SK-N-DZ (cell line): Measurements from ENCODE around the gene SLC30A5.
"Not testable (repeated sequence)": the region's sequence is repeated elsewhere in the genome, so short reads cannot be mapped to it uniquely, and the experiment has no call there.

ENCODE experiments used
- DNase-seq: peaks from one replicate; pipeline ENCODE4 v3.0.0-alpha.2; 2015; ENCODE audit warnings: low spot score

SLC30A5 gene

DNA sequence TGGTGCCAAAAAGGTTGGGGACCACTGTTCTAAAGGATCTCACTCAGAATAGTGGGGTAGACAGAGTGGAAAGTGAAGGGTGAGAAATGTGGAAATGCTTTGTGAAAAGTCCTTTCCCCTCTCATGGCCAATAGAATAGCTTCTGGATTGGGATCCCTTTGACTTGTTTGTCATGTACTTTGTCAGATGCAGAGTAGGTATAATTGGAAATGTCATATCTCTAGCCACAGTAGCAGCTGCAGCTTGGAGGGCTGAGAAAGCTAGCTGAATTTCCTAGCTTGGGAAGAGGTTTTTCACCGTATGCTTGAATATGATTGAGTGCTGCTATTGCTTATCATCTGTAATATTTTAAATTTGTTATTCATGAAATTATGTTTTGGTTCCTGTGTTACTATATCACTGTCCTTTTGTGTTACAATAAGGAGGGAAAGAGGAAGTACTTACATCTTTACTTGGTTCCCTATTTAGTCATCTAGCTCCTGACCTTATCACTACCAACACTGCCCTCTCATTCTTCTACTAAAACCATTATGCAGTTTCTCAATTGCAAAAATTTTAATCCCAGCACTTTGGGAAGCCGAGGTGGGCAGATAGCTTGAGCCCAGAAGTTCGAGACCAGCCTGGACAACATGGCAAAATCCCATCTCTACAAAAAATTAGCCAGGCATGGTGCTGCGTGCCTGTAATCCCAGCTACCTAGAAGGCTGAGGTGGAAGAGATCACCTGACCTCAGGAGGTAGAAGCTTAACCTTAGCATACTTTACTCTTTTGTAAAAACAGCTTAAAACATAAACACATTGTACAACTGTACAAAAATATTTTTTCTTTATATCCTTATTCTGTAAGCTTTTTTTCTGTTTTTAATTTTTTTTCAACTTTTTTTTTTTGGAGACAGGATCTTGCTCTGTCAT is 12.4 kb downstream of the SLC30A5 start:
- DNase-seq = peak; percentile 48

DNA sequence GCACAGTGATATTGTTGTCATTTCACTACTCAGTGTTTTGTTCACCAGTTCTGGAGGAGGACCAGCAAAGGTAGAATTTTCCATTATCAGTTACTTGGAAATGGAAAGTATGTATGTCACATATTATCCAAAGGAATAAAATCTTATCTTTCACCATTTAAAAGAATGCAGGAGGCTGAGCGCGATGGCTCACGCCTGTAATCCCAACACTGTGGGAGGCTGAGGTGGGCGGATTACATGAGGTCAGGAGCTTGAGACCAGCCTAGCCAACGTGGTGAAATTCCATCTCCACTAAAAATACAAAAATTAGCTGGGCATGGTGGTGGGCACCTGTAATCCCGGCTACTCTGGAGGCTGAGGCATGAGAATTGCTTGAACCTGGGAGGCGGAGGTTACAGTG is 14.6 kb downstream of the SLC30A5 start:
- not testable (repeated sequence) for DNase-seq

DNA sequence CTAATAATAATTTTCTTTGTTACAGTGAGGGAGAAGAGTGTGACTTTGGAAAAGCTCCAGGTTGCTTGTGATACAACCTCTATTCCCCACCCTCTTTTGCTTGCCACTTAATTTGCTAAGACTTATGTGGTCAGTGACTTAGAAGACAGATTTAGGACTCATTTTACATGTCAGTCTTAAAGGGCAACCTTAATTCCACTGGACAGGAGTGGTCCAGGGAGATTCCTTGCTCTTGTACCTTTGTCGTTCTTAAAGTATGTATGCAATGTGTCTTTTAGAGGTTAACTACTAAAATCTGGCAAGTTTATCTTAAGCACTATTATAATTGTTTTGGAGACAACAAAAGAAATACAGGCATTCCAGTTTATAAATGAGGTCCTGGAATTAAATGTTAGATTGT is 20.0 kb downstream of the SLC30A5 start:
- DNase-seq = no peak

DNA sequence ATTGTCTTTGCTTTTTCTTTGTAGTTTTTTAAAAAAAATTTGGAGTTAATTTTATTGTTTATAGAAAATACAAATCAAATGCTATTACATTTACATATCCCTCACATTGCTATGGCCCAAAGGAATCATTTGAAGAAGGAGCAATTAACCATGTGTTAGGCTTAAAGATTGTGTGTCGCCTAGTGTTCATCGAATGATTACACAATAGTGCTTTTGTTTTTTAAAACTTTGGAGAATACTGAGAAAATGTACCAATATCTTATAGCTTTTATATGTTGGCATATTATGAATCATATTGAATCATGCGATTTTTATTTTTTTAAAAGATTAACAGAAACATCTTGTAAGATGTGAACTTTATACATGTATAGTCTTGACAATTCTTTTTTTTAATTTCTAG is 21.7 kb downstream of the SLC30A5 start:
- no peak for DNase-seq

DNA sequence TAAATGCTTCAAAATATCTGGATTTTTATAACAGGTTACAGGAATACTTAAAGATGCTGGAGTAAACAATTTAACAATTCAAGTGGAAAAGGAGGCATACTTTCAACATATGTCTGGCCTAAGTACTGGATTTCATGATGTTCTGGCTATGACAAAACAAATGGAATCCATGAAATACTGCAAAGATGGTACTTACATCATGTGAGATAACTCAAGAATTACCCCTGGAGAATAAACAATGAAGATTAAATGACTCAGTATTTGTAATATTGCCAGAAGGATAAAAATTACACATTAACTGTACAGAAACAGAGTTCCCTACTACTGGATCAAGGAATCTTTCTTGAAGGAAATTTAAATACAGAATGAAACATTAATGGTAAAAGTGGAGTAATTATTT is 35.6 kb downstream of the SLC30A5 start:
- DNase-seq = no peak

DNA sequence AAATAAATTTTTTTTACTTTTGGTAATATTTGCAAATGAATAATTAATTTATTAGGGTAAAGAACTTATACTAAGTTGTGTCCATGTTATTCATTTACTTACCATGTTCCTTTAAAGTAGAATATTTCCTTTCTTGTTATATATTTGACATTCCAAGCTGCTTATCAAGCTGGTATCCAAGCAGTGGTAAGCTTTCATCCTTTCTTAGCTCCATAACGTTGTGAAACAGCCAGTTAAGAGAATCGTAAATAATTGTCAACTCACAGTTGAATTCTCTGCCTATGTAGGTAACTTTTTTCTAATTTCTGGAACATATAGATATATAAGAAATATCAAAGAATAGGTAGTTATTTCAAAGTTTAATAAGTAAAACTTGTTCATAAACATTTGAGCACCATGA is 36.4 kb downstream of the SLC30A5 start:
- no peak for DNase-seq

DNA sequence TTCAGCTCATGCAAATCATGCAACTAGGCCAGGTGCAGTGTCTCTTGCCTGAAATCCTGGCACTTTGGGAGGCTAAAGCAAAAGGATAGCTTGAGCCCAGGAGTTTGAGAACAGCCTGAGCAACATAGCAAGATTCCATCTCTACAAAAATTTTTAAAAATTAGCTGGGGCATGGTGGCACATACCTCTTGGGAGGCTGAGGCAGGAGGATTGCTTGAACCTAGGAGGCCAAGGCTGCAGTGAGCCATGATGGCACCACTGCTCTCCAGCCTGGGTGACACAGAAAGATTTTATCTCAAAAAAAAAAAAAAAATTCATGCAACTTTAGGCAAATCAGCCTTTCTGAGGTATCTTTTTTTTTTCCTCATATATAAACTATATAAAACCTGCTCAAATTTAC is 37.5 kb downstream of the SLC30A5 start:
- no peak for DNase-seq

DNA sequence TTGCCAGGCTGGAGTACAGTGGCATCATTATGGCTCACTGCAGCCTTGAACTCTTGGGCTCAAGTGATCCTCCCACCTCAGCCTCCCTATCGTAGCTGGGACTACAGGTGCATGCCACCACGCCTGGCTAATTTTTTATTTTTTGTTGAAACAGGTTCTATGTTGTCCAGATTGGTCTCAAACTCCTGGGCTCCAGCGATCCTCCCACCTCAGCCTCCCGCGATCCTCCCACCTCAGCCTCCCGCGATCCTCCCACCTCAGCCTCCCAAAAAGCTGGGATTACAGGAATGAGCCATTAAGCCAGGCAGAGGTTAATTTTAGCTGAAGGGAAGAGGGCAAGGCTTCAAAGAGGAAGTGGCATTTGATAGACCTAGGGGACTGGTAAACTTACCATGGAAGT is 40.3 kb downstream of the SLC30A5 start:
- DNase-seq = no peak

DNA sequence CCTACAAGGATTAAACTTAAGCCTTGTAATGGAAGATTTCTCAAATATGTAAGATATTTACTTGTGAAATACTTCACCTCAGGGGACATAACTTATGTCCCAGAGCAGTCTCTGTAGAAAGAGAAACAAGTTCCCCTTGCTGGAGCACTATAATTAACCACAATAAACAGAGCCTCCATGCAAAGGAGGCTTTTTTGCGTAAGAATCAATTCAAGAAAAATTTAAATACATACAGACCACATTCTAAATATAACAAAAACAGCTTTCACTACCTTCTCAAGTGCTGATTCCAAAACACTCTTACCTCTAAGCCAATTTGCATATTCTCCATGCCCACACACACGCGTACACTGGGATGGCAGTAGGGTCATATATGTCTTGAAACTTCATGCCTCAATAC is 42.5 kb downstream of the SLC30A5 start:
- DNase-seq = no peak

DNA sequence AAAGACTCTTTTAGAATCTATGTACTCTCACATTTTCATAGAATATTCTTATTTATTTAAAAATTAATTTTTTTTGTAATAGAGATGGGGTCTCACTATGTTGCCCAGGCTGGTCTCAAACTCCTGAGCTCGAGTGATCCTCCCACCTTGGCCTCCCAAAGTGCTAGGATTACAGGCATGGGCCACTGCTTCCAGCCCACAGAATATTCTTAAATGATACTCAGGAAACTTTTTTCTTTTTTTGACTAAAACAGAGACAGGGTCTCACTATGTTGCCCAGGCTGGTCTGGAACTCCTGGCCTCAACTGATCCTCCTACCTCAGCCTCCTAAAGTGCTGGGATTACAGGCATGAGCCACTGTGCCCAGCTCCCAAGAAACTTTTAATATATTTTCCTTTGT is 43.4 kb downstream of the SLC30A5 start:
- DNase-seq = not testable (repeated sequence)

DNA sequence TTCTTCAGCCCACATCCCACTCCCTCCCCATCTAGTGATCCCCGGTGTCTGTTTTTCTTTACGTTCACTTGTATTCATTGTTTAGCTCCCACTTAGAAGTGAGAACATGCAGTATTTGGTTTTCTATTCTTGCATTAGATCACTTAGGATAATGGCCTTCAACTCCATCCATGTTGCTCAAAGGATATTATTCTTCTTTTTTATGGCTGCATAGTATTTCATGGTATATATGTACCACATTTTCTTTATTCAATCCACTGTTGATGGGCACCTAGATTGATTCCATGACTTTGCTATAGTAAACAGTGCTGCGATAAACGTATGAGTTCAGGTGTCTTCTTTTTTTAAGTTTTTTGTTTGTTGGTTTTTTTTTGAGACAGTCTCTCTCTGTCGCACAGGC is 44.0 kb downstream of the SLC30A5 start:
- DNase-seq = no peak

DNA sequence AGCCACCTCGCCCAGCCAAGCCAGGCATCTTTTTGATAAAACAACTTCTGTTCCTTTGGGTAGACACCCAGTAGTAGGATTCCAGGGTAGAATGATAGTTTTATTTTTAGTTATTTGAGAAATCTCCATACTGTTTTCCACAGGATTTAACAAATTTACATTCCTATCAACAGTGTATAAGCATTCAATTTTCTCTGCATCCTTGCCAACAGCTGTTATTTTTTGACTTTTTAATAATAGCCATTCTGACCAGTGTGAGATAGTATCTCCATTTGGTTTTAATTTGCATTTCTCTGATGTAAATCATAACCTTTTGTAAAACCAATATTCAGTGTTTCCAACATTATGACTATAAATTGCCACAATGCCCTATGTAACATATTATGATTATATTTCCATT is 45.0 kb downstream of the SLC30A5 start:
- DNase-seq = no peak

DNA sequence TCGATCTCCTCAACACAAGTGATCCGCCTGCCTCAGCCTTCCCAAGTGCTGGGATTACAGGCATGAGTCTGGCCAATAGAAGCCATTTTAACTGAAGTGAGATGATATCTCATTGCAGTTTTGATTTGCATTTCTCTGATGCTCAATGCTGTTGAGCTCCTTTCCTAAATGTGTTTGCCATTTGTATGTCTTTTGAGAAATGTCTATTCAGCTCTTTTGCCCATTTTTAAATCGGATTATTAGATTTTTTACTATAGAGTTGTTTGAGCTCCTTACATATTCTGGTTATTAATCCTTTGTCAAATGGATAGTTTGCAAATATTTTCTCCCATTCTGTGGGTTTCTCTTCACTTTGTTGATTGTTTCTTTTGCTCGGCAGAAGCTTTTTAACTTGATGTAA is 46.4 kb downstream of the SLC30A5 start:
- DNase-seq = not testable (repeated sequence)

DNA sequence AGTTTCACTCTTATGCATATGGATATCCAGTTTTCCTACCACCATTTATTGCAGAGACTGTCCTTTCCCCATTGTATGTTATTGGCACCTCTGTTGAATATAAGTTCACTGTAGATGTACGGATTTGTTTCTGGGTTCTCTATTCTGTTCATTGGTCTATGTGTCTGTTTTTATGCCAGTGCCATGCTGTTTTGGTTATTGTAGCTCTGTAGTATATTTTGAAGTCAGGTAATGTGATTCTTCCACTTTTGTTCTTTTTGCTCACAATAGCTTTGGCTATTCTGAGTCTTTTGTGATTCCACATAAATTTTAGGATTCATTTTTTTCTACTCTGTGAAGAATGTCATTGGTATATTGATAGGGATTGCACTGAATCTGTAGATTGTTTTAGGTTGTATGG is 47.0 kb downstream of the SLC30A5 start:
- DNase-seq = no peak

DNA sequence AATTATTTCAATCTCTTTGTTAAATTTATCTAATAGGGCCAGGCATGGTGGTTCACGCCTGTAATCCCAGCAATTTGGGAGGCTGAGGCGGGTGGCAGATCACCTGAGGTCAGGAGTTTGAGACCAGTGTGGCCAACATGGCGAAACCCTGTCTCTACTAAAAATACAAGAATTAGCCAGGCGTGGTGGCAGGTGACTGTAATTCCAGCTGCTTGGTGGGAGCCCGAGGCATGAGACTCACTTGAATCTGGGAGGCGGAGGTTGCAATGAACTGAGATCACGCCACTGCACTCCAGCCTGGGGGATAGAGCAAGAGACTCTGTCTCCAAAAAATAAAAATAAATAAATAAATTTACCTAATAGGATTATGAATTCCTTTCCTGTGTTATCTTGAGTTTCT is 54.8 kb downstream of the SLC30A5 start:
- not testable (repeated sequence) for DNase-seq

DNA sequence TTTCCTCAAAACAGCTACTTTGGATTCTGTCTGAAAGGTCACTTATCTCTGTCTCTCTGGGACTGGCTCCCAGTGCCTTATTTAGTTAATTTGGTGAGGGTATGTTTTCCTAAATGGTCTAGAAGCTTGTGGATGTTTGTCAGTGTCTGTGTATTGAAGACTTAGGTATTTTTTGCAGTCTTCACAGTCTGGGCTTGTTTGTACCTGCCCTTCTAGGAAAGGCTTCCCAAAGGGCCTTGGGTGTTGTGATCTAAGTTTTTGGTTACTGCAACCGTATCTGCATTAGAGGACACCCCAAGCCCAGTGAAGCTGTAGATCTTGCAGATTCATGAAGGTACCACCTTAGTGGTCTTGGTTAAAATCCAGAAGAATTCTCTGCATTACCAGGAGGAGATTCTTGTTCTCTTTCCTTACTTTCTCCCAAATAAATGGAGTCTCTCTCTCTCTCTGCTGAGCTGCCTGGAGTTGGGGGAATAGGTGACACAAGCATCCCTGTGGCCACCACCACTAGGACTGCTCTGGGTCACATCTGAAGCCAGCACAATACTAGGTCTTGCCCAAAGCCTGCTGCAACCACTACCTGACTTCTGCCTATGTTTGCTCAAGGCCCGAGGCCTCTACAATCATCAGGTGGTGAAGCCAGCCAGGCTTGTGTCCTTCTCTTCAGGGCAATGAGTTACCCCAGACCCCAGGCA is 55.3 kb downstream of the SLC30A5 start:
- no peak for DNase-seq

DNA sequence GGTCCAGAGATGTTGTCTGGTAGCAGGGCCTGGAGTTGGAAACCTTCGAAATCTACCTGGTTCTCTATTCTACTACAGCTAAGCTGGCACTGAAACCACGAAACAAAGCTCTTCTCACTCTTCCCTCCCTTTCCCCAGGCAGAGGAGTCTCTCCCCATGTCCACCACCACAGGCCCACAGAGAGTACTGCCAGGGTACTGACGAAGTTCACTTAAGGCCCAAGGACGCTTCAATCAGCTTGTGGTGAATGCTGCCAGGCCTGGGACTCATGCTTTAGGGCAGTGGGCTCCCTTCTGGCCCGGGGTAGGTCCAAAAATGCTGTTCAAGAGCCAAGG is 55.8 kb downstream of the SLC30A5 start:
- DNase-seq = no peak

DNA sequence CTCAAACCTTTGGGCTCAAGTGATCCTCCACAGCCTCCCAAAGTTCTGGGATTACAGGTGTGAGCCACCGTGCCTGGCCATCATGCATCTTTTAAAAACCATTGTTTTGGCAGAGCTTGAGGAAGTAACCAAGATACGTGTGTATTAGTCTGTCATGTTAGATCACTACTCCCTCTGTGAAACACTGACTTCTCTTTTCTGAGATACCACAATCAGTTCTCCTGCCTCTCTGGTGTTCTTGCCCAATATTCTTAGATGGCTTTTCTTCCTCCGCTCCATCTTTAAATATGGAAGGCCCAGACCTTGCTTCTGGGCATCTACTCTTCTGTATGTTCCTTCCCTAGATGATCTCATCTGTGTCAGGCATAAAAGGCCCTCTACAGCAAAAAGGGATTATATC is 58.9 kb downstream of the SLC30A5 start:
- DNase-seq = no peak

DNA sequence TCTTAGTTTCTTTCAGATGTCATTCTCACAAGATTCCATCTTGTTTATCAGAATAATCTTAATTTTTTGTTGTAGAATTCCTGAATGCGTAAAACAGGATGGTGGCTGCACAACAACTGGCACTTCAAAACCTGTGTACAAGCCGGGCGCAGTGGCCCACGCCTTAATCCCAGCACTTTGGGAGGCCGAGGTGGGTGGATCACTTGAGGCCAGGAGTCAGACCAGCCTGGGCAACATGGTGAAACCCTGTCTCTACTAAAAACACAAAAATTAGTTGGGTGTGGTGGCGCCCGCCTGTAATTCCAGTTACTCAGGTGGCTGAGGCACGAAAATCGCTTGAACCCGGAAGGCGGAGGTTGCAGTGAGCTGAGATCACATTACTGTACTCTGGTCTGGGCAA is 62.6 kb downstream of the SLC30A5 start:
- DNase-seq = no peak

DNA sequence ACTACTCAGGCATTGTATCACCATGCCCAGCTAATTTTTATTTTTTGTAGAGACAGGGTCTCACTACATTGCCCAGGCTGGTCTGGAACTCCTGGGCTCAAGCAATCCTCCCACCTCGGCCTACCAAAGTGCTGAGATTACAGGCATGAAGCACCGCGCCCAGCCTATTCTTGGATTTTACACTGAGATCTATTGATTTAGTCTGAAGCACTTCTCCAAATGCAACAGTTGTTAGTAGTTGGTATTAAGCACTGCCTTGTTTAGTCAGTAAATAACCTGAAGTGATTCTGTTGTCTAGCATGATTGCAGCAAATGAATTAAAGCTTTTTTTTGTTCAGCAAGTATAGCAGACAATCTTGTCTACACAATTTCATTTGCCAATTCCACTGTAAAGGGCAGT is 64.2 kb downstream of the SLC30A5 start:
- no peak for DNase-seq

DNA sequence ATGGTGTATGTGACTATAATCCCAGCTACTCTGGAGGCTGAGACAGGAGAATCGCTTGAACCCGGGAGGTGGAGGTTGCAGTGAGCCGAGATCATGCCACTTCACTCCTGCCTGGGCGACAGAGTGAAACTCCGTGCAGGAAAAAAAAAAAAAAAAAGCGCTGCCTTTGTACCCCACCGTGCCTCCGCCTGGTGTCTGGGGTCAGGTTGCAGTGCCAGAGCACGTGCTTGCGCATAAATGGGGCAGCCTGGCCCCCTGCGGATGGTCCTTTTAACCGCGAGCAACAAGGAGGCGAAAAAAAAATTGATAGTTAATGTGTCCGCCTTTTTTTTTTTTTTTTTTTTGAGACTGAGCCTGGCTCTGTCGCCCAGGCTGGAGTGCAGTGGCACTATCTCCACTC is 66.8 kb downstream of the SLC30A5 start:
- no peak for DNase-seq

DNA sequence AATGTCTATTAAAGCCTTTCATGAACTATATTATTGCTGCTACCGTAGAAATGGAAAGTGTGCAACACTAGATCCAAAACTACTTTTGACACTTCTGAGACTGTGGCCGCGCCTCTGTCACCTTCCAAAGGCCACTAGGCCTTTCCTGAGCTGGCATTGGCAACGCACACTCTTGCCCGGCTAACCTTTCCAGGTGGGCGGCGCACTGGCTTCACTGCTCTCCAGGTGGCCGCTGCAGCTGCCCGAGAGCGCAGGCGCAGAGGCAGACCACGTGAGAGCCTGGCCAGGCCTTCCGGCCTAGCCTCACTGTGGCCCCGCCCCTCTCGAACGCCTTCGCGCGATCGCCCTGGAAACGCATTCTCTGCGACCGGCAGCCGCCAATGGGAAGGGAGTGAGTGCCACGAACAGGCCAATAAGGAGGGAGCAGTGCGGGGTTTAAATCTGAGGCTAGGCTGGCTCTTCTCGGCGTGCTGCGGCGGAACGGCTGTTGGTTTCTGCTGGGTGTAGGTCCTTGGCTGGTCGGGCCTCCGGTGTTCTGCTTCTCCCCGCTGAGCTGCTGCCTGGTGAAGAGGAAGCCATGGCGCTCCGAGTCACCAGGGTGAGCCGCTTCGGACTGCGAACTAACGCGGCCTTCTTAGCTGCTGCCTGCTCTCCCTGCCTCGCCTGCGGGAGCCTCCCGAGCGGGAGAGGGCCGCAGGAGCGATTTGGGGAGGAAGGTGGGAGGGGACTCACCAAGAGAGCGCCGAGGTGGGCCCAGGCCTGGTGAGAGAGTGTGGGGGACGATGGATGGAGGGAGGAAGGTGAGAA is 73.1 kb downstream of the SLC30A5 start, which contains the start of gene CCNB1:
Gene CCNB1 (plus strand): TSS at position 465 of the 807 bp plus-strand sequence. CDS start 113 bp downstream, at position 578.
- DNase-seq = peak; percentile 98
